Measurements from ENCODE around the gene ZFR. TPM values are rescaled to one million over a fixed set of nuclear protein-coding genes. Genes with fewer than 3 reads are reported as not detected.
"Not testable (repeated sequence)": the region's sequence is repeated elsewhere in the genome, so short reads cannot be mapped to it uniquely, and the experiment has no call there.

ZFR gene
- total and polyA plus RNA-seq, 9 of the 15 experiments (the other 6 are each of a cell fraction or from before 2014, with no cell fraction given) = 35.5 to 108 (median 71.1) TPM

- TF ChIP-seq, protein P1, sequence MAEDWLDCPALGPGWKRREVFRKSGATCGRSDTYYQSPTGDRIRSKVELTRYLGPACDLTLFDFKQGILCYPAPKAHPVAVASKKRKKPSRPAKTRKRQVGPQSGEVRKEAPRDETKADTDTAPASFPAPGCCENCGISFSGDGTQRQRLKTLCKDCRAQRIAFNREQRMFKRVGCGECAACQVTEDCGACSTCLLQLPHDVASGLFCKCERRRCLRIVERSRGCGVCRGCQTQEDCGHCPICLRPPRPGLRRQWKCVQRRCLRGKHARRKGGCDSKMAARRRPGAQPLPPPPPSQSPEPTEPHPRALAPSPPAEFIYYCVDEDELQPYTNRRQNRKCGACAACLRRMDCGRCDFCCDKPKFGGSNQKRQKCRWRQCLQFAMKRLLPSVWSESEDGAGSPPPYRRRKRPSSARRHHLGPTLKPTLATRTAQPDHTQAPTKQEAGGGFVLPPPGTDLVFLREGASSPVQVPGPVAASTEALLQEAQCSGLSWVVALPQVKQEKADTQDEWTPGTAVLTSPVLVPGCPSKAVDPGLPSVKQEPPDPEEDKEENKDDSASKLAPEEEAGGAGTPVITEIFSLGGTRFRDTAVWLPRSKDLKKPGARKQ (CRISPR knock-in tag; IDR thresholded peaks at IDR 0.05) = no peak
- no peak for TF ChIP-seq ZNF146 (CRISPR knock-in tag; IDR thresholded peaks at IDR 0.05; ENCODE audit: unreplicated experiment)
Observed at GRCh38 chr5:32369032-32369431, 75.5 kb downstream of the ZFR start (continued).

DNA sequence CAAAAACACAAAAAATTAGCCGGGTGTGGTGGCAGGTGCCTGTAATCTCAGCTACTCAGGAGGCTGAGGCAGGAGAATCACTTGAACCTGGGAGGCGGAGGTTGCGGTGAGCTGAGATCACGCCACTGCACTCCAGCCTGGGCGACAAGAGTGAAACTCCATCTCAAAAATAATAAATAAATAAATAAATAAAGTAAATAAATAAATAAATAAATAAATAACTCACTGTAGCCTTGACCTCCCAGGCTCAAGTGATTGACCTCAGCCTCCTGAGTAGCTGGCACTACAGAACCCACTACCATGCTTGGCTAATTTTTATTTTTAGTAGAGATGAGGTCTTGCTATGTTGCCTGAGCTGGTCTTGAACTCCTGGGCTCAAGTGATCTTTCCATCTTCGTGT, 77.3 kb downstream of the ZFR start:
- POLR2A ChIA-PET; H3K27me3 ChIP-seq (ENCODE audit: control insufficient read depth in 2 of 2, insufficient read depth in 2 of 2, low read length in 2 of 2); H3K4me2 ChIP-seq (ENCODE audit: insufficient read depth, low read length); DNase-seq (ENCODE audit: extremely low read depth in 1 of 4, low spot score in 3 of 4); H3K79me2 ChIP-seq (ENCODE audit: control insufficient read depth, insufficient read depth, low read length); ATAC-seq; in situ Hi-C loops (cut with MboI); H3K27ac ChIP-seq (ENCODE audit: extremely low read depth, low read depth, low read length); intact Hi-C loops (cut with micrococcal nuclease); H4K20me1 ChIP-seq (replicated peaks; ENCODE audit: control insufficient read depth, insufficient read depth, low read length); BruUV-seq (replicated peaks); H3K9me1 ChIP-seq (ENCODE audit: control insufficient read depth, insufficient read depth, low read length); H3K4me3 ChIP-seq; H2AFZ ChIP-seq (ENCODE audit: low read depth, low read length); H3K9me3 ChIP-seq (replicated peaks; ENCODE audit: control insufficient read depth, insufficient read depth, low read depth, low read length); CTCF ChIA-PET (ENCODE audit: low intra/inter-chr PET ratio); H3K9ac ChIP-seq (ENCODE audit: insufficient read depth in 1 of 2, low read depth in 2 of 2, low read length in 2 of 2); FAIRE-seq: not testable (repeated sequence)
- Histone ChIP-seq H3K36me3 (ENCODE audit: control insufficient read depth, insufficient read depth, low read length) (peaks cover 47% of the 10 kb centered on the region), H3K4me1 (replicated peaks in 1 of 2; ENCODE audit: control insufficient read depth in 2 of 2, insufficient read depth in 2 of 2, low read length in 2 of 2) (peaks cover 9 to 12% of the 10 kb centered on the region in 2 experiments; a peak in 4 of 5 replicates)
- 90% methylated on average over 4 of the region's 6 CpGs for WGBS (ENCODE audit: insufficient coverage, low coverage, missing lambda C conversion rate)
